ENCODE results near the gene NR2F6.
"Not testable (repeated sequence)": the region's sequence is repeated elsewhere in the genome, so short reads cannot be mapped to it uniquely, and the experiment has no call there.

NR2F6 gene

DNA sequence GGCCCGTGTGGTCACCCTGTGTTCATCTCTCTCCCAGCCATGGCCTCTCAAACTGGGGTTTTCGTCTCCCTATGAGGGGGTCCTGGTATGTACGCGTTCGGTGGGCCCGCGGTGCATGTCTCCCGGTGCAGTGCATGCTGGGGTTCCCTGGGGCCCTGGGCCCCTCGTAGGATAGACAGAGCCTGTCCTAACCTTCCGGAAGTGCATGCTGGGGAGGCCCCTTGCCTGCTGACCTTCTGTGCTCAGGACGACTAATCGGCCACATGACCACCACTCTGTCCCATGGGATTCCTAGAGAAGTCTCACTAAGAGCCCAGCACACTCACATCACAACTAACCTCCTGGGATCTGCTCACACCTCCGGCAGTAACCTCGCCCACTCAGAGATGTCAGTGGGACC, 35.4 kb downstream of the NR2F6 start:
- no peak for DNase-seq

DNA sequence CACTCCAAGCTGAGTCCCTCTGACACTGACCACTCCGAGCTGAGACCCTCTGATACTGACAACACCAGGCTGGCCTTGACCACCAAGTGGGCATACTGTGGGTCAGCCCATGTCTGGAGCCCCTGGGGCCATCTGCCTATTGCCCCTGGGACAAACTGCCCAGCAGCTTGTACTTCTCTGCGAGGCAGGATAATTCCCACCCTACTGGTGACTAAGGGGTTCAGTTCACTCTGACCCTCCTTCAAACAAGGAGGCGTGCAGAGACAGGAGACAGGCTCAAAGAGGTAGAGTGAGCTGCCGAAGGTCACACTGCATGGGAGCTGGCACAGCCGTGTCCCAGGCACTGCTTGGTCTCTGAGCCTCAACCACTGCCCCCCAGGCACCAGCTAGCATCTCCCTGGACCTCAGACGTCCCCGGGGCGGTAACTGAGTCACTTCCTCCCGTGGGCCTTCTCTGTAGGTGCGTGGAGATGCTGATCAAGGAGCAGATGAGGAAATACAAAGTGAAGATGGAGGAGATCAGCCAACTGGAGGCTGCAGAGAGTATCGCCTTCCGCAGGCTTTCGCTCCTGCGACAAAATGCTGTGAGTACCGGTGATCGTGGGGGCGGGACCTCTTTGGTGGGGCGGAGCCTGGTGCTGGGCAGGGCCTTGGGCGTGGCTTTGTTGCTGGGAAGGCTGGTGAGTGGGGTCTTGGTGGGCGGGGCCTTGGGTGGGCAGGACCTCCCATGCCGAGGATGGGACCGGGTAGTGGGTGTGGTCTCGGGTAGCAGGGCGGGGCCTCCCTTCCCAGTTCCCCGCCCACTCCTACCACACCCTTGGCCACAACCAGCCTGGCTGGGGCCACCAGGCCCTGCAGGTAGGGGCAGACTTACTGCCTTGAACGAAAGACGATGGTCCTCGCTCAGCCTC, 36.3 kb downstream of the NR2F6 start:
- peak; percentile 5 for DNase-seq

DNA sequence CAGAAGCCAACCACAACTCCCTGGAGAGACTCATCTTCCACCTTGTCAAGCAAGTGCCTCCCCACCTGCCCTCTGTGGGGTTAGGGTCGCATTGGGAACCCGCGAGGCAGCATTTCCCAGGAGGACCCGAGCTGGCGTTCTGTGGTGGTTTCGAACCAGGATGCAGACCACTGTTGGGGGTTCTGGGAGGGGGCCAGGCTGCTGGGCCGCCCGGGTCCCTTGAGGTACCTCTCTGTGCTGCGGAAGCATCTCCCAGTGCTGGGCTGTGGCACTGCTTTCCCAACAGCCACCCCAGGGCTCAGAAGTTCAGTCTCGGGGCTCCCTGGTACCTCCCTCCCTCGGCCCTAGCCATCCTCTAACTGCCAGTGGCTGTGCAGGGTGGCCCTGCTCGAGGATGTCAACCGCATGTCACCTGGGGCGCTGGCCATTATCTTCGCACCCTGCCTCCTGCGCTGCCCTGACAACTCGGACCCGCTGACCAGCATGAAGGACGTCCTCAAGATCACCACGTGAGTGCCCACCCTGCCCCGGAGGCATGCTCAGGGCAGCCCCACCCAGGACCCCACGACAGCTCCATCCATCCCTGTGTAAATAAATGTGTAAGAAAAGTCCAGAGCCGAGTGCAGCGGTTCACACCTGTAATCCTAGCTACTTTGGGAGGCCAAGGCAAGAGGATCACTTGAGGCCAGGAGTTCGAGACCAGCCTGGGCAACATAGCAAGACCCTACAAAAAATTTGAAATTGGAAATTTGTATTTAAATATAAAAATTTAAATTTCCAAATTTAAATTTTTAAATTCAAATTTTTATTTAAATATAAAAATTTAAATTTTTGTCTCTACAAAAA, 38.8 kb downstream of the NR2F6 start:
- no peak for DNase-seq

DNA sequence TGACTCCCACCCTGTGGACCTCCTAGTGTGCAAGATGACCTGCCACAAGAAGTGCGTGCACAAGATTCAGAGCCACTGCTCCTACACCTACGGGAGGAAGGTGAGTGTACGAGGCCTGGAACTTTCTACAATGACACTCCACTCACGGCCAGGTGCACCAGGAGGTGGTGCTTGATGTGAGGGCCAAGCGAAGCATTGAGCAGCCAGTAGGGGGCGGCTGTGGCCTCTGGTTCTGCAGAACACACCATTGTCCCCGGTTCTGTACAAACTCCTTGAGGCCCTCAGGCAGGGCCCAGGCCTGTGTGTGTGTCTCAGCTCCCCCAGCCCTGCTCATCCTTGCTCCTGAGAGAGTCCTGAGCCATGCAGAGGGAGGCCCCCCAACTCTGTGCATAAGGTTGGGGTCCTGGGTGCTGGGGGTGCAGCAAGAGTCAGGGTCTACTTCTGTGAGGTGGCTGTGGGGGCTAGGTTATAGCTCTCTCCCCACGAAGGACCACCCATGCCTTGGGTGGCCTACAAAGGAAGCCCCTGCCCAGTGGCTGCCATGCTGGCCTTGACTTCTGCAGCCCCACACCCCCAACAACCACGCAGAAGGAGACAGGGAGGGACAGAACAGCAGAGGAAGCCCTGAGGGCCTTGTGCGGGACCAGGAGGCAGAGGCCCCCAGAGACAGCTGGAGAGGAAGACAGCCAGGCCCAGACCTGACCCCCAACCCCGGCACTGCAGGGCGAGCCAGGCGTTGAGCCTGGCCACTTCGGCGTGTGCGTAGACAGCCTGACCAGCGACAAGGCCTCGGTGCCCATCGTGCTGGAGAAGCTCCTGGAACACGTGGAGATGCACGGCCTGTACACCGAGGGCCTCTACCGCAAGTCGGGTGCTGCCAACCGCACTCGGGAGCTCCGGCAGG, 40.2 kb downstream of the NR2F6 start:
- peak; percentile 2 for DNase-seq

DNA sequence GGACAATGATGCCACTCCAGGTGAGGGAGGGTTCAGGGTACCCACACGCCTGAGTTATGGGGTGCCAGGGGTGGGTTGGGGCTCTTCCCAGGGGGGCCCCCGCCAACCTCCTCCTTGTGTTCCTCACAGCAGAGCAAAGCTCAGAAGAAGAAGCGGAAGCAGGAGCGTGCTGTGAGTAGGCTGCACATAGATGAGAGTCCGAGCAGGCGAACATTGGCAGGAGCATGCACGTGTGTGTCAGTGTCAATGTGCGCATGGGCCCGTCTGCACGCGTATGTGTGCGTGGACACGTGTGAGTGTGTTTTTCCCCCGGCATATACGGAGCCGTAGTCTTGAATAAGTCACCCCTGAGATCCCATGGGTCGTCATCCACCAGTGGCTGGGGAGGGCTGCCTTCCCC, 43.0 kb downstream of the NR2F6 start:
- no peak for DNase-seq

DNA sequence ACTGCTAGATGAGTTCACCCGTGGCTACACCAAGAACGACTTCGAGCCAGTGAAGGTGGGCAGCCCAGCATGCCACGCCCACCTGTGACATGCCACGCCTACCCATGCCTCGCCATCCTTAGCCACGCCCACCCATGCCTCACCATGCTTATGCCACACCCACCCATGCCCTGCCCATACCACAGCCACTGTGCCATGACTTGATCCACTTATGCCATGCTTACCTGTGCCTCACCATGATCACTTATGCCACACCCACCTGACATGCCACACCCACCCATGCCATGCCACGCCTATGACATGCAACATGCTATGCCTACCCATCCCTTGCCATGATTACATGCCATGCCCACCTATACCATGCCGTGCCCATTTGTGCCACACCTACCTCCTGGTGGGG, 43.5 kb downstream of the NR2F6 start:
- no peak for DNase-seq

DNA sequence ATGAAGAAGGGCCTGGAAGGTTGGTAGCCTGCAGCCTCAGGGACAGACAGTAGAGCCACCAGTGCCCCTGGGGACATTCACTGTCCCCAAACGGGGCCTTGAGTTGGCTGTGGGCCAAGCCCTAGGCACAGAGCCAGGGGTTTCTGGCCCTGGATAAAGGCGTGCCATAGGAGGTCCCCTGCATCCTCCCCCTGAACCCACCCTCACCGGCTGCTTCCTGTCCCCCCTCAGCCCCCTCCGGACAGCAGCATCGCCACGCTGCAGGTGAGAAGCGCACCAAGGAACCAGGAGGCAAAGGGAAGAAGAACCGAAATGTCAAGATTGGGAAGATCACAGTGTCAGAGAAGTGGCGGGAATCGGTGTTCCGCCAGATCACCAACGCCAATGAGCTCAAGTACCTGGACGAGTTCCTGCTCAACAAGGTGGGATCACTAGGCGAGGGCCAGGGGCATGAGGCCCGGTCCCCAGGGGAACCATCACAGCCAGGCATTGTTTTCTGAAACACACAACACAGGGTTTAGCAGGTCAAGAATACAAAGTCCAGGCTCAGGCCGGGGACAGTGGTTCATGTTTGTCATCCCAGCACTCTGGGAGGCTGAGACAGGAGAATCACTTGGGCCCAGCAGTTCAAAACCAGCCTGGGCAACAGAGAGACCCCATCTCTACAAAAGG, 45.2 kb downstream of the NR2F6 start:
- no peak for DNase-seq

DNA sequence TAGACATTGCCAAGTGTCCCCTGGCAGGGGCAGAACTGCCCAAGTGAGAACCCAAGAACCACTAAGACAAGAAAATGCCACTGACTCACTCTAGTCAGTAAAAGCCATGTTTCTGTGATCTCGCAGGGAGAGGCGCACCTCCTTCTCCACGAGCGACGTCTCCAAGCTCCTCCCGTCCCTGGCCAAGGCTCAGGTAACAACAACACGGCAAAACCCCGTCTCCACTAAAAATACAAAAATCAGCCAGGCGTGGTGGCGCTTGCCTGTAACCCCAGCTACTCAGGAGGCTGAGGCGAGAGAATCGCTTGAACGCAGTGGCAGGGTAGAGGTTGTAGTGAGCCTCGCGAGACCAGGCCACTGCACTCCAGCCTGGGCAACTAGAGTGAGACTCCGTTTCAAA, 48.1 kb downstream of the NR2F6 start:
- no peak for DNase-seq

DNA sequence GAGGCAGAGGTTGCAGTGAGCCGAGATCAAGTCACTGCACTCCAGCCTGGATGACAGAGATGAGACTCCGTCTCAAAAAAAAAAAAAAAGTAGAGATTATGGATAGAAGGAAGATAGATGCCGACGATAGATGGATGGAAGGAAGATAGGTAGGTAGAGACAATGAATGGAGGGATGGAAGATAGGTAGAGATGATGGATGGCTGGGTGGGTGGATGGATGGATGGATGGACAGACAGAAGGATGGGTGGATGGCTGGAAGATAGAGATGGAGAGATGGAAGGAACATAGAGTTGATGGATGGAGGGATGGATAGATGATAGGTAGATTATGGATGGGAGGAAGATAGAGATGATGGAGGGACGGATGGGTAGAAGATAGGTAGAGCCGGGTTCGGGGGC, 49.1 kb downstream of the NR2F6 start:
- no peak for DNase-seq

DNA sequence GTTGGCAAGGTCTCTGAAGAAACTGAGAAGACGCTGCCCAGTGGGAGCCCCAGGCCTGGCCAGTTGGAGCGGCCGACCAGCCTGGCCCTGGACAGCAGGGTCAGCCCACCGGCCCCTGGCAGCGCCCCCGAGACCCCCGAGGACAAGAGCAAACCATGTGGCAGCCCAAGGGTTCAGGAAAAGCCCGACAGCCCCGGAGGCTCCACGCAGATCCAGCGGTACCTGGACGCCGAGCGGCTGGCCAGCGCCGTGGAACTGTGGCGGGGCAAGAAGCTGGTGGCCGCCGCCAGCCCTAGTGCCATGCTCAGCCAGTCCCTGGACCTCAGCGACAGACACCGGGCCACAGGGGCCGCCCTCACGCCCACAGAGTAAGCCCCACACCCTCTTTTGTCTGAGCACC, 50.6 kb downstream of the NR2F6 start:
- DNase-seq = no peak

DNA sequence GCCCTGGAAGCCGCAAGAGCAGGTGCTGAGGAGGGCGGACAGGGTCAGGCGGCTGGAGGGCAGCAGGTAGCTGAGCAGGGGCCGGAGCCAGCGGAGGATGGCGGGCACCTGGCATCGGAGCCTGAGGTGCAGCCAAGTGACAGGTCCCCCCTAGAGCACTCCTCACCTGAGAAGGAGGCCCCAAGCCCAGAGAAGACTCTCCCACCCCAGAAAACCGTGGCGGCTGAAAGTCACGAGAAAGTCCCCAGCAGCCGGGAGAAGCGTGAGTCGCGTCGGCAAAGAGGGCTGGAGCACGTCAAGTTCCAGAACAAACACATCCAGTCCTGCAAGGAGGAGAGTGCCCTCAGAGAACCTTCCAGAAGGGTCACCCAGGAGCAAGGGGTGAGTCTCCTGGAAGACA, 51.1 kb downstream of the NR2F6 start:
- no peak for DNase-seq

DNA sequence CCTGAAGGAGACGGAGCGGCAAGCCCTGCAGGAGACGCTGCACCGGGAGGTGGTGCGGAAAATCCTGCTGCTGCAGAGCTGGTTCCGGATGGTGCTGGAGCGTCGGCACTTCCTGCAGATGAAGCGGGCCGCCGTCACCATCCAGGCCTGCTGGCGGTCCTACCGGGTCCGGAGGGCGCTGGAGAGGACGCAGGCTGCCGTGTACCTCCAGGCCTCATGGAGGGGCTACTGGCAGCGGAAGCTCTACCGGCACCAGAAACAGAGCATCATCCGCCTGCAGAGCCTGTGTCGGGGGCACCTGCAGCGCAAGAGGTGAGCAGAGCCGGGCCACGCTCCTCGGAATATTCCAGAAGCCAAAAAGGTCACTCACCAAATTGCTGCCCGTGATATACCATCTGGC, 53.0 kb downstream of the NR2F6 start:
- DNase-seq = no peak

DNA sequence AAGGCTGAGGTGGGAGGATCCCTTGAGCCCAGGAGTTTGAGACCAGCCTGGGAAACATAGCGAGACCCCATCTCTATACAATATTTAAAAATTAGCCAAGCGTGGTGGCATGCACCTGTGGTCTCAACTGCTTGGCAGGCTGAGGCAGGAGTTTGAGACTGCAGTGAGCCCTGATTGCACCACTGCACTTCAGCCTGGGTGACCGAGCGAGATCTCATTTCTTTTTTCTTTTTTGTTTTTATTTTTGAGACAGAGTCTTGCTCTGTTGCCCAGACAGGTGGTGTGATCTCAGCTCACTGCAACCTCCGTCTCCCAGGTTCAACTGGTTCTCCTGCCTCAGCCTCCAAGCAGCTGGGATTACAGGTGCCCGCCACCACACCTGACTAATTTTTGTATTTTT, 54.0 kb downstream of the NR2F6 start:
- not testable (repeated sequence) for DNase-seq

DNA sequence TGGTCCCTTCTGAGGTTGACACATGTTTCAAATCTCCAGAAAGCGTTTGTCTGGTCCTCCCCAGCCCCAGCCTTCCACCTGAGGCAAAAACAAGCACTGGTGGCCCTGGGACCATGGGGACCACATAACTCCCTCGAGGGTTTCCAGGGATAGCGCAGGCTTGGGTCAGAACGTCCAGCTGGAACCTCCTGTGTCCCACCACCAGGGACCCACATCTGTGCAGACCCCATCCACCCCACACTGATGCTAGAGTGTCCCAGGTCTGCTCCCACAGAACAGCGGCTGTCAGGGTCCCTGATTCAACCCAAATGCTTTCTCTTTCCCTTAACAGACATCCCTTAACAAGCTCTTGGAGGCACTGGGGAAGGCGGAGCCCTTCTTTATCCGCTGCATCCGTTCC, 60.1 kb downstream of the NR2F6 start:
- no peak for DNase-seq

DNA sequence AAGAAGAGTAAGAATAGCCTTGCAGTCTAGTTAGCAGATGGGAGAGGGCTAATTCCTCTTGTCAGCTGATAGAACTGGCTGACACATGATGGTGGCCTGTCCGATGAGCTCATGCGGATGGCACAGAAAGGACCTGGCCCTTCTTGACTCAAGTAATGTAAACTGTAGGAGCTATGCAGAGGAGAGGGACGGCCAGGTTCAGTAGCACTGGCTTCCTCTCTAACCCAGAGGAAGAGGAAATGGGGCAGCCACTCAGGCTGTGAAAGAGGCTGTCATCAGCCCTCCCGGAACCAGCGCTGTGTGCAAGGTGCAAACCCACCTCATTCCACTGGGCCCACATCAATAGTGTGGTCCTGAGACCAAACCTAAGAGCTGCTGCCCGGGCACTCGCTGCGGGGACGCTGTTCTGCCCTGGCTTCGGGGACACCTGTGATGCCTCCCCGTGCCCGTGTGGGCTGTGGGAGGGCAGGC, 61.3 kb downstream of the NR2F6 start:
- DNase-seq = no peak

DNA sequence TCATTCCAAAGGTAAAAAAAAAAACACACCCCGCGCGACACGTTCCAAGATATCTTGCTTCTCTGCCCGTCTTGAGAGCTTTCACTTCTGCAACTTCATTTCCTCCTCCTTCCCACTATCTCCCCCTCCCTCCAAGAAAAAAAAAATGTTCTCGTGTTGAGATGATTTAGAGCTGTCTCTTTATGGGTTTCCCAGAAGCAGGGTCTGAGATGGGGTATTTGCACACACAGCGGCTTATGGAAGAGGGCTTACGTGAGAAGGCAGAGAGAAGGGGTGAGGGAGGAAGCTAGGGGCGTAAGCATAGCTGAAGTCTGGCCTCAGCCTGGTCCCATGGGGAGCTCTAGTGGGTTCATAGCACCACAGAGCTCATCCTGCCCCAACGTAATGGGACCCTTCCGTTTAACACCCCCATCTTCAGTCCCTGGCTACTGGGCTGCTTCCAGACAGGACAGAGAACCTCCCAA, 61.8 kb downstream of the NR2F6 start:
- DNase-seq = no peak

DNA sequence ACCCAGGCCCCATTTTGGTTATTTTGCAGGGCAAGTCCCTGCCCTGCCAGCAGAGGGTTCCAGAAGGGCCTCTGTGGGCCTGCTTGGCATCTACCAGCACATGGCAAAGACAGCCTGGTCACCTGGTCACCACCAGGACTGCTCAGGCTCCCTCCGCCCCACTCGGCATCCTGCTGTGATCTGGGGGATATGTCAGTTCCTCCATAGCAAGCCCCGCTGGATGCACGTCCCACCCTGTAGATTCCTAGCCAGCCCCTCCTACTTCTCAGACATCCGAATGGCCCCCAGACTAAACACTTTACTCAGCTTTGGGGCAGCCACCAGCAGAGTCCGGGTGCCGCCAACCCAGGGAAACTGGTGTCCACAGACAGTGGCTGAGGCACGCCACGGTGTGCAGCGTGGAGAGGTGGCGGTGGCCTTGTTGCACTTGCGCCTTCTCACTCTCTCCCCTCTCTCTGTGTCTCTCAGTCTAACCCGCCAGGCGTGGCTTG, 62.4 kb downstream of the NR2F6 start:
- DNase-seq = no peak
